ENCODE results near the gene EGFR.

DNA sequence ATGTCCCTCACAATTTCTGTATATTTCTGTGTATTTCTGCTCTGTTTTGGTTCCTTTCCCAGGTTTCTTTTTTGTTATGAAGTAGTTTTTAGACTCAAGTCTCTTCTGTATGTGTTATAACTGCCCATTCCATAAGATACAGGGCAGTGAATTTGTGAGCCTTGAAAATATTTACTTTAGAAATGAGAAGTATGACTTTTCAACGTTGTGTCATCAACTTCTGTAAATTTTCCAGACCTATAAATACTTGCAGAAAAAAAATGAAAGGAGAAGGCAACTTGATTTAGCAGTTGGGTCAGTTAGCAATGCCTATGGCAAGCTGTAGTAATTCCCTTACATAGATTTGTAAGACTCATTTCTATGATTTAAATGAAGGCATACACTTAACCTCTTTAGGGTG lies 11.5 kb downstream of the EGFR start:
- TF ChIP-seq ZNF8 (CRISPR knock-in tag; IDR thresholded peaks at IDR 0.05), result no peak
- no peak for TF ChIP-seq ZNF70 (CRISPR knock-in tag; IDR thresholded peaks at IDR 0.05)
- TF ChIP-seq SNAI2 (CRISPR knock-in tag; IDR thresholded peaks at IDR 0.05), result no peak
- TF ChIP-seq, protein P1, sequence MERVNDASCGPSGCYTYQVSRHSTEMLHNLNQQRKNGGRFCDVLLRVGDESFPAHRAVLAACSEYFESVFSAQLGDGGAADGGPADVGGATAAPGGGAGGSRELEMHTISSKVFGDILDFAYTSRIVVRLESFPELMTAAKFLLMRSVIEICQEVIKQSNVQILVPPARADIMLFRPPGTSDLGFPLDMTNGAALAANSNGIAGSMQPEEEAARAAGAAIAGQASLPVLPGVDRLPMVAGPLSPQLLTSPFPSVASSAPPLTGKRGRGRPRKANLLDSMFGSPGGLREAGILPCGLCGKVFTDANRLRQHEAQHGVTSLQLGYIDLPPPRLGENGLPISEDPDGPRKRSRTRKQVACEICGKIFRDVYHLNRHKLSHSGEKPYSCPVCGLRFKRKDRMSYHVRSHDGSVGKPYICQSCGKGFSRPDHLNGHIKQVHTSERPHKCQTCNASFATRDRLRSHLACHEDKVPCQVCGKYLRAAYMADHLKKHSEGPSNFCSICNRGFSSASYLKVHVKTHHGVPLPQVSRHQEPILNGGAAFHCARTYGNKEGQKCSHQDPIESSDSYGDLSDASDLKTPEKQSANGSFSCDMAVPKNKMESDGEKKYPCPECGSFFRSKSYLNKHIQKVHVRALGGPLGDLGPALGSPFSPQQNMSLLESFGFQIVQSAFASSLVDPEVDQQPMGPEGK (CRISPR knock-in tag; IDR thresholded peaks at IDR 0.05; ENCODE audit: borderline replicate concordance), result no peak
- no peak for TF ChIP-seq PPARA (CRISPR knock-in tag; IDR thresholded peaks at IDR 0.05; ENCODE audit: borderline replicate concordance)
- no peak for TF ChIP-seq ZFP30 (CRISPR knock-in tag; IDR thresholded peaks at IDR 0.05)
- TF ChIP-seq, protein P2, sequence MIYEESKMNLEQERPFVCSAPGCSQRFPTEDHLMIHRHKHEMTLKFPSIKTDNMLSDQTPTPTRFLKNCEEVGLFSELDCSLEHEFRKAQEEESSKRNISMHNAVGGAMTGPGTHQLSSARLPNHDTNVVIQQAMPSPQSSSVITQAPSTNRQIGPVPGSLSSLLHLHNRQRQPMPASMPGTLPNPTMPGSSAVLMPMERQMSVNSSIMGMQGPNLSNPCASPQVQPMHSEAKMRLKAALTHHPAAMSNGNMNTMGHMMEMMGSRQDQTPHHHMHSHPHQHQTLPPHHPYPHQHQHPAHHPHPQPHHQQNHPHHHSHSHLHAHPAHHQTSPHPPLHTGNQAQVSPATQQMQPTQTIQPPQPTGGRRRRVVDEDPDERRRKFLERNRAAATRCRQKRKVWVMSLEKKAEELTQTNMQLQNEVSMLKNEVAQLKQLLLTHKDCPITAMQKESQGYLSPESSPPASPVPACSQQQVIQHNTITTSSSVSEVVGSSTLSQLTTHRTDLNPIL (CRISPR knock-in tag; IDR thresholded peaks at IDR 0.05; ENCODE audit: low read depth), result no peak
- TF ChIP-seq, protein P3, sequence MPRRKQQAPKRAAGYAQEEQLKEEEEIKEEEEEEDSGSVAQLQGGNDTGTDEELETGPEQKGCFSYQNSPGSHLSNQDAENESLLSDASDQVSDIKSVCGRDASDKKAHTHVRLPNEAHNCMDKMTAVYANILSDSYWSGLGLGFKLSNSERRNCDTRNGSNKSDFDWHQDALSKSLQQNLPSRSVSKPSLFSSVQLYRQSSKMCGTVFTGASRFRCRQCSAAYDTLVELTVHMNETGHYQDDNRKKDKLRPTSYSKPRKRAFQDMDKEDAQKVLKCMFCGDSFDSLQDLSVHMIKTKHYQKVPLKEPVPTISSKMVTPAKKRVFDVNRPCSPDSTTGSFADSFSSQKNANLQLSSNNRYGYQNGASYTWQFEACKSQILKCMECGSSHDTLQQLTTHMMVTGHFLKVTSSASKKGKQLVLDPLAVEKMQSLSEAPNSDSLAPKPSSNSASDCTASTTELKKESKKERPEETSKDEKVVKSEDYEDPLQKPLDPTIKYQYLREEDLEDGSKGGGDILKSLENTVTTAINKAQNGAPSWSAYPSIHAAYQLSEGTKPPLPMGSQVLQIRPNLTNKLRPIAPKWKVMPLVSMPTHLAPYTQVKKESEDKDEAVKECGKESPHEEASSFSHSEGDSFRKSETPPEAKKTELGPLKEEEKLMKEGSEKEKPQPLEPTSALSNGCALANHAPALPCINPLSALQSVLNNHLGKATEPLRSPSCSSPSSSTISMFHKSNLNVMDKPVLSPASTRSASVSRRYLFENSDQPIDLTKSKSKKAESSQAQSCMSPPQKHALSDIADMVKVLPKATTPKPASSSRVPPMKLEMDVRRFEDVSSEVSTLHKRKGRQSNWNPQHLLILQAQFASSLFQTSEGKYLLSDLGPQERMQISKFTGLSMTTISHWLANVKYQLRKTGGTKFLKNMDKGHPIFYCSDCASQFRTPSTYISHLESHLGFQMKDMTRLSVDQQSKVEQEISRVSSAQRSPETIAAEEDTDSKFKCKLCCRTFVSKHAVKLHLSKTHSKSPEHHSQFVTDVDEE (CRISPR knock-in tag; IDR thresholded peaks at IDR 0.05), result no peak
- TF ChIP-seq RARB (CRISPR knock-in tag; IDR thresholded peaks at IDR 0.05), result no peak

All from SK-N-SH treated with all-trans-retinoic acid at 6 μM for 48 hours (cell line).